Endothelial cell of umbilical vein (primary cell): ENCODE results near the gene PML. TPM values are rescaled to one million over a fixed set of nuclear protein-coding genes. Genes with fewer than 3 reads are reported as not detected.
"Not testable (repeated sequence)": the region's sequence is repeated elsewhere in the genome, so short reads cannot be mapped to it uniquely, and the experiment has no call there.

ENCODE experiments used
- BruUV-seq: library from RNA; stranded (reverse); fragments of 400-500 nt; replicated peaks from 2 replicates; lab custom pipeline; 2021; lab: Mats Ljungman, UMichigan
- CTCF ChIA-PET: fragments of 300-600, 350-600 bp; sonication (Branson Sonifier 250); formaldehyde crosslinking; loops from one replicate; lab custom pipeline; 2021; ENCODE audit warnings: antibody characterized with exemption, inconsistent platforms; lab: Charles Lee
- POLR2A ChIA-PET: fragments of 300-600, 350-600 bp; sonication (Branson Sonifier 250); formaldehyde crosslinking; loops from one replicate; lab custom pipeline; 2021; ENCODE audit warnings: antibody characterized with exemption, inconsistent platforms; lab: Charles Lee
- DNase-seq: peaks from one replicate; pipeline ENCODE4 v3.0.0-alpha.2; 2011; ENCODE audit warnings: low read depth, low spot score
- FAIRE-seq: peaks from 2 replicates; lab custom pipeline; 2011; peaks lifted over from hg19 to GRCh38; lab: Jason Lieb, UNC
- H2AFZ ChIP-seq: 2 replicates; pipeline ENCODE4 v1.6.0; 2012; ENCODE audit warnings: low read depth, low read length, control low read depth, inconsistent platforms
- H3K27ac ChIP-seq: 2 replicates; pipeline ENCODE4 v1.5.1; 2011; ENCODE audit warnings: low read depth, mild to moderate bottlenecking, control low read depth, low read length, moderate library complexity; ENCODE audit not compliant: insufficient read depth
- H3K27me3 ChIP-seq, 2 experiments: 2 replicates each; pipeline versions ENCODE4 v1.6.0 to v1.6.1; 2011; ENCODE audit warnings: low read length in 2 of 2, mixed read lengths in 1 of 2; ENCODE audit not compliant: control insufficient read depth in 2 of 2, insufficient read depth in 2 of 2
- H3K36me3 ChIP-seq, 2 experiments: 2 replicates in 1 of 2; 3 replicates in 1 of 2; pipeline ENCODE4 v1.5.1; 2011; ENCODE audit warnings: low read length in 2 of 2, mild to moderate bottlenecking in 1 of 2, moderate library complexity in 1 of 2; ENCODE audit not compliant: control insufficient read depth in 2 of 2, insufficient read depth in 2 of 2; ENCODE audit errors: extremely low read depth in 1 of 2
- H3K4me1 ChIP-seq: 3 replicates; pipeline ENCODE4 v1.5.1; 2011; ENCODE audit warnings: mild to moderate bottlenecking, low read length; ENCODE audit not compliant: control insufficient read depth, insufficient read depth; ENCODE audit errors: extremely low read depth
- H3K4me2 ChIP-seq: 2 replicates; pipeline ENCODE4 v1.6.1; 2011; ENCODE audit warnings: low read length, control low read depth, mixed read lengths; ENCODE audit not compliant: insufficient read depth
- H3K4me3 ChIP-seq, 3 experiments: fragments of 200-600 bp in 1 of 3; sonication (generic), shearing (Covaris generic) in 1 of 3; replicated peaks in 1 of 3; 2 replicates each; pipeline ENCODE4 v1.5.1; 2011 to 2016; ENCODE audit warnings: control low read depth in 3 of 3, low read length in 3 of 3, mild to moderate bottlenecking in 2 of 3, inconsistent platforms in 1 of 3, low read depth in 1 of 3, moderate library complexity in 1 of 3; ENCODE audit not compliant: insufficient read depth in 1 of 3
- H3K79me2 ChIP-seq: 2 replicates; pipeline ENCODE4 v1.6.0; 2012; ENCODE audit warnings: low read length, inconsistent platforms; ENCODE audit not compliant: control insufficient read depth, insufficient read depth
- H3K9ac ChIP-seq: replicated peaks from 2 replicates; pipeline ENCODE3; 2011; ENCODE audit warnings: low read length, control low read depth; ENCODE audit not compliant: insufficient read depth; ENCODE audit errors: extremely low read depth
- H3K9me1 ChIP-seq: replicated peaks from 3 replicates; pipeline ENCODE4 v1.6.0; 2011; ENCODE audit warnings: mild to moderate bottlenecking, low read length; ENCODE audit not compliant: control insufficient read depth, insufficient read depth; ENCODE audit errors: extremely low read depth
- H3K9me3 ChIP-seq: replicated peaks from 2 replicates; pipeline ENCODE4 v1.5.1; 2012; ENCODE audit warnings: low read length, inconsistent platforms; ENCODE audit not compliant: control insufficient read depth, insufficient read depth
- H4K20me1 ChIP-seq: replicated peaks from 2 replicates; pipeline ENCODE3; 2011; ENCODE audit warnings: mild to moderate bottlenecking, low read length; ENCODE audit not compliant: control insufficient read depth, insufficient read depth; ENCODE audit errors: extremely low read depth
- CTCF ChIP-seq, 2 donors: IDR thresholded peaks; 1 replicate in 1 of 2; 2 replicates in 1 of 2; pipeline ENCODE4 v1.5.1; 2011; ENCODE audit warnings: low read length in 2 of 2, mild to moderate bottlenecking in 2 of 2, moderate library complexity in 2 of 2, control low read depth in 1 of 2, inconsistent platforms in 1 of 2, low read depth in 1 of 2; ENCODE audit not compliant: insufficient read depth in 1 of 2; ENCODE audit errors: extremely low read depth in 1 of 2
- EZH2 ChIP-seq: IDR thresholded peaks from 2 replicates; pipeline ENCODE4 v1.6.1; 2012; ENCODE audit warnings: borderline replicate concordance, low read depth, mild to moderate bottlenecking, moderate library complexity, low read length, inconsistent platforms; ENCODE audit not compliant: severe bottlenecking
- FOS ChIP-seq: IDR thresholded peaks from 2 replicates; pipeline ENCODE4 v1.6.1; 2011; ENCODE audit warnings: mild to moderate bottlenecking, low read length, moderate library complexity, borderline replicate concordance; ENCODE audit not compliant: insufficient read depth
- GATA2 ChIP-seq: IDR thresholded peaks from 2 replicates; pipeline ENCODE4 v1.7.0; 2011; ENCODE audit warnings: low read depth, mild to moderate bottlenecking, moderate library complexity, mixed read lengths, low read length; ENCODE audit not compliant: insufficient read length, insufficient read depth
- JUN ChIP-seq: IDR thresholded peaks from 2 replicates; pipeline ENCODE4 v1.6.1; 2011; ENCODE audit warnings: borderline replicate concordance, low read depth; ENCODE audit not compliant: insufficient read length, insufficient read depth
- MYC ChIP-seq: IDR thresholded peaks from one replicate; pipeline ENCODE4 v1.6.1; 2011; ENCODE audit warnings: mild to moderate bottlenecking, low read depth, low read length
- POLR2A ChIP-seq: IDR thresholded peaks from 2 replicates; pipeline ENCODE4 v1.6.1; 2012; ENCODE audit warnings: low read depth, mild to moderate bottlenecking, control low read depth, low read length
- POLR2AphosphoS5 ChIP-seq: IDR thresholded peaks from 2 replicates; pipeline ENCODE4 v1.6.1; 2012; ENCODE audit warnings: low read depth, mild to moderate bottlenecking, control low read depth, low read length, moderate library complexity; ENCODE audit not compliant: insufficient read depth
- dilution Hi-C: fragments of 300-500 bp; cut with MboI; formaldehyde crosslinking; loops from one replicate; pipeline ENCODE4 v1.15.0; 2019; ENCODE audit warnings: low sequenced_read_pairs; ENCODE audit not compliant: extremely low pct_ligation_motif_present
- intact Hi-C: fragments of 100-400 bp; cut with micrococcal nuclease; formaldehyde crosslinking; loops from one replicate; pipeline ENCODE4 v1.10.0; 2022
- polyA plus RNA-seq, 4 experiments: library from polyadenylated mRNA; depleted of rRNA in 3 of 4; stranded (reverse) in 3 of 4; unstranded in 1 of 4; fragments of >200 nt; gene quantifications; 2 replicates each; pipeline versions ENCODE4 v1.2.1 to v1.2.3, GENCODE V29; 2011 to 2012; ENCODE audit warnings: missing spikeins in 1 of 4
- total RNA-seq: library from RNA; stranded (reverse); gene quantifications from 2 replicates; pipeline ENCODE4 v1.2.3, GENCODE V29; 2021
- TF ChIP-seq, protein P1 (sequence below): IDR thresholded peaks from 2 replicates; pipeline ENCODE4 v1.6.1; 2011; ENCODE audit not compliant: insufficient read depth, insufficient read length

PML gene
- total and polyA plus RNA-seq, 2 donors (not counting 3 experiments of a cell fraction or from before 2014, with no cell fraction given), result 30.4 to 79.6 TPM

DNA sequence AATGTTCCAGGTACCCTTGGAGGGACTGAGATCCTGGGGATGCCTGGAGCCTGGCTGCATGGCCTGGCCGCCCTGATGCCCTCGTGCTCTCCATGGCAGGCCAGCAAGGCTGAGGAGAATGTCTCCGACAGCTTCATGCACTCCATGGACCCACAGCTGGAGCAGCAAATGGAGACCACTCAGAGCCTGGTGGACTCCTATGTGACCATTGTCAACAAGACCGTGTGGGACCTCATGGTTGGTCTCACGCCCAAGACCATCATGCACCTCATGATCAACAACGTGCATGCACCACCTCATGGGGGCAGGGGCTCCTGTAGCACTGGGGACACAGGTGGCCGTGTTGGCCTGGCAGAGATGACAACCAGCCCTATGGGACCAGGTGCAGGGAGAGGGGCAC, 68.2 kb downstream of the PML start:
- no peak overlapping the region for H3K4me2 ChIP-seq
- ChIA-PET CTCF (no interaction called here), POLR2A (no interaction called here)
- H3K9me1 ChIP-seq, result no peaks in the 10 kb centered on the region
- H3K79me2 ChIP-seq, result no peaks in the 10 kb centered on the region
- DNase-seq (no peak), FAIRE-seq (no peak)
- intact Hi-C loops (no loop called here), dilution Hi-C loops (no loop called here)
- H3K9me3 ChIP-seq, result no peaks in the 10 kb centered on the region
- H3K4me3 ChIP-seq, result no peak overlapping the region
- no TSS peak for BruUV-seq
- no peak overlapping the region for H3K9ac ChIP-seq
- no peaks in the 10 kb centered on the region for H3K36me3 ChIP-seq
- H3K4me1 ChIP-seq, result no peaks in the 10 kb centered on the region
- H4K20me1 ChIP-seq, result no peaks in the 10 kb centered on the region
- no peak overlapping the region for H3K27ac ChIP-seq
- TF ChIP-seq FOS, result no peak
- no peak for TF ChIP-seq CTCF (IDR thresholded peaks at IDR 0.05; ENCODE audit: extremely low read depth in 1 of 2, insufficient read depth in 1 of 2, low read depth in 1 of 2, low read length in 2 of 2)
- TF ChIP-seq JUN, result no peak
- TF ChIP-seq POLR2AphosphoS5, result no peak
- TF ChIP-seq POLR2A, result no peak
- TF ChIP-seq, protein P1, sequence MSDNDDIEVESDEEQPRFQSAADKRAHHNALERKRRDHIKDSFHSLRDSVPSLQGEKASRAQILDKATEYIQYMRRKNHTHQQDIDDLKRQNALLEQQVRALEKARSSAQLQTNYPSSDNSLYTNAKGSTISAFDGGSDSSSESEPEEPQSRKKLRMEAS, result no peak
- TF ChIP-seq EZH2, result no peak
- no peak for TF ChIP-seq GATA2
- no peak for TF ChIP-seq MYC
- H2AFZ ChIP-seq, result no peak overlapping the region
- peaks cover 5 to 16% of the 10 kb centered on the region in 2 experiments for H3K27me3 ChIP-seq

- H3K27ac ChIP-seq, POLR2A ChIA-PET, intact Hi-C loops, H4K20me1 ChIP-seq, H3K9ac ChIP-seq, dilution Hi-C loops, H3K79me2 ChIP-seq, BruUV-seq, H3K36me3 ChIP-seq, H3K9me3 ChIP-seq, FAIRE-seq, H3K4me1 ChIP-seq, CTCF ChIA-PET, H3K4me2 ChIP-seq, DNase-seq, H3K4me3 ChIP-seq, H2AFZ ChIP-seq, H3K9me1 ChIP-seq: not testable (repeated sequence)
- peaks cover 4 to 13% of the 10 kb centered on the region in 2 experiments for H3K27me3 ChIP-seq
Measured at GRCh38 chr15:74063425-74064146, 69.1 kb downstream of the PML start.
